Activated CD8-positive, alpha-beta memory T cell treated with anti-CD3 and anti-CD28 coated beads, Interleukin-2, amount 50 U/mL, for 24 hours (primary cell): ENCODE data around the gene IFT25.
"Not testable (repeated sequence)": the region's sequence is repeated elsewhere in the genome, so short reads cannot be mapped to it uniquely, and the experiment has no call there.

Experiments
- DNase-seq: peaks from one replicate; pipeline ENCODE4 v3.0.0-alpha.2; 2020; ENCODE audit errors: extremely low read depth

Gene IFT25

DNA sequence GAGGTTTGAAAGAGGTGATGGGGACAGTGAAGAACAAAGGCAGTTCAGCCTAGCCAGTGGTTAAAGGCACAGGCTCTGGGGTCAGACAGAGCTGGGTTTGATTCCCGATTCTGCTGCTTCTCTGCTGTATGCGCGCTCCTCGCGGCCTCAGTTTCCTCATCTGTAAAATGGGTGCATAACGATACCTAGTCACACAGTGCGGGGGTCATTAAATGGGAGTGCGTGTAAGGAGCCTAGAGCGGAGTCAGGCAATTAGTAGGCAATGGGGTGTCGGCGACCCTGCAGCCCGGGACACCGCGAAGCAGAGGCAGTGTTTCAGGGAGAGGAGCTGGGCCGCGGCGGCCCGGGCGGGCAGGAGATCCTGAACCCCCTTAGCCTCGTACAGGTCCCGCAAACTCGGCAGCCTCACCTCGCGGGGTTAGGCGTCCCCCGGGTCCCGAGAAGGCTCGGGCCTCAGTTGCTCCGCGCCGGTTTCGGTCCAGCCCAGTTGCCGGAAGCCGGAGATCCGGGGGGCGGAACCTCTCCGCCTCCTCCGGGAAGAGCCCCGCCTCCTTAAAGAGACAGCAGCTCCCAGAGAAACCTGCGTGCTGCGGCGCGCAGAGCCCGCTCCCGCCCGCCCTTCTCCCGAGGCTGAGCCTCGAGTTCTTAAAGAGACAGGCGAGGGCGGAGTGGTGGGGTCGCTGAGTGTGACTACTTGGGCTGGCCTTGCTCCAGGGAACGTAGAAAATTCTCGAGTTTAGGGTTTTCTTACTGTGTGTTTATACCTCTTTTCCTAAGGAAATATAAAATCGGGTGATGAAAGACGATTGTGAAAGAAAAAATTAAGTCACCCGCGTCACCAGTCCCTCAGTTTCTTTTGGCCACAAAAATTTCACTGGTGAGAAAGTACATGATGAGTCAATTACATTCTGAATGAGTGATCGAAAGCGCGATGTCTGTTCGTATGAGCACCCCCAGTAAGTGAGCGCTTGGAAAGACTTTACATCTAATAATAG is 55.9 kb downstream of the IFT25 start, which contains the start of gene YIPF1:
YIPF1 (minus strand) TSS at position 494 of the 995 bp plus-strand sequence. CDS start 860 bp downstream, outside the sequence.
- peak; percentile 66 for DNase-seq

- no peak for DNase-seq
Measured at GRCh38 chr1:53888681-53889080, 56.8 kb downstream of the IFT25 start.

GRCh38 chr1:53883600-53883999 is 61.9 kb downstream of the IFT25 start:
- not testable (repeated sequence) for DNase-seq

GRCh38 chr1:53881853-53882252 is 63.6 kb downstream of the IFT25 start:
- DNase-seq, result not testable (repeated sequence)

- DNase-seq, result no peak
Measured at GRCh38 chr1:53878492-53879105, 66.9 kb downstream of the IFT25 start.

GRCh38 chr1:53875150-53875549 is 70.3 kb downstream of the IFT25 start:
- DNase-seq, result not testable (repeated sequence)

DNA sequence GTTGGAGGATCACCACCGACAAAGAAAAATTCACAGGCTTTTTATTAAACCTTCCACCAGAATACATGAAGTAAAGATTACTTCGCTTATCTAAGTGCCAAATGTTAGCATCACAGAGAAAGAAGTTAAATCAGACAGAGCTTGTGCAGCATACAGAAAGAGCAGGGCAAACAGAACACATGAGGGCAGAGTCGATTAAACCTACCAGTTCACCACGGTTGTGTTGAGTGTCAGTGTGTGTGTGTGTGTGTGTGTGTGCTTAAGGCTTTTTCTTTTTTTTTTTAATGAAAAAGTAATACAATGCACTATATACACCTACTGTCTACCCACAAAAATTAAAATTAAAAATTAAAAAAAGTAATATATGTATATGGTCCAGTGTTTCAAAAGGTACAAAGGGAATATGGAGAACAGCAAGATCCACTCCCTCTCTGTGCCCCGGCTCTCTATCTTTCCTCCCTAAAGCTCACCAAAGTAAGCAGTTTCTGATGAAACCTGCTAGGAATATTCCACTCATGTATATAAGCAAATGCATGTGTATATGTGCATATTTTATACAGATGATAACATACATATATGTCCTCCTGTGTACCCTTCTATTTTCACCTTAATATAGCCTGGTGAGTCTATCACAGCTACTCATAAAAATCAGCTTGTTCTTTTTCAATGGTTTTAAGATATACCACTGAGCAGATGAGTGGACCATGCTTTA is 73.6 kb downstream of the IFT25 start:
- no peak for DNase-seq
